H1 (cell line): ENCODE data around the gene FRMPD4. TPM values are rescaled to one million over a fixed set of nuclear protein-coding genes. Genes with fewer than 3 reads are reported as not detected.

Source experiments
- CTCF ChIA-PET: fragments of 300-600 bp; sonication (Branson Sonifier 250); formaldehyde crosslinking; loops from one replicate; lab custom pipeline; 2021; ENCODE audit not compliant: partially characterized antibody; lab: Charles Lee
- POLR2A ChIA-PET: fragments of 300-600 bp; sonication (Branson Sonifier 250); formaldehyde crosslinking; loops from one replicate; lab custom pipeline; 2021; ENCODE audit warnings: inconsistent platforms; ENCODE audit not compliant: partially characterized antibody; lab: Charles Lee
- DNase-seq, 2 experiments: peaks; one replicate each; pipeline versions ENCODE4 v3.0.0 to v3.0.0-alpha.2; 2010 to 2022; ENCODE audit warnings: low spot score in 2 of 2, low read depth in 1 of 2, mixed read lengths in 1 of 2
- FAIRE-seq: peaks from 2 replicates; lab custom pipeline; 2011; peaks lifted over from hg19 to GRCh38; lab: Jason Lieb, UNC
- H2AFZ ChIP-seq: 2 replicates; pipeline ENCODE4 v1.8.1; 2012; ENCODE audit warnings: low read length, inconsistent platforms
- H2AK5ac ChIP-seq: 2 replicates; pipeline ENCODE4 v1.6.1; 2013; ENCODE audit warnings: low read depth, low read length
- H2BK120ac ChIP-seq: replicated peaks from 2 replicates; pipeline ENCODE3; 2013; ENCODE audit warnings: low read depth, low read length, inconsistent platforms
- H2BK12ac ChIP-seq: 2 replicates; pipeline ENCODE4 v1.6.1; 2013; ENCODE audit warnings: low read depth, low read length
- H2BK15ac ChIP-seq: 2 replicates; pipeline ENCODE4 v1.6.1; 2013; ENCODE audit warnings: low read length
- H2BK20ac ChIP-seq: 2 replicates; pipeline ENCODE4 v1.6.1; 2013; ENCODE audit warnings: low read length
- H2BK5ac ChIP-seq: 2 replicates; pipeline ENCODE4 v1.6.1; 2013; ENCODE audit warnings: low read depth, low read length
- H3K14ac ChIP-seq: 2 replicates; pipeline ENCODE4 v1.6.1; 2013; ENCODE audit warnings: inconsistent platforms; ENCODE audit not compliant: insufficient read length
- H3K18ac ChIP-seq: 2 replicates; pipeline ENCODE4 v1.6.1; 2013; ENCODE audit warnings: low read length; ENCODE audit errors: extremely low read depth
- H3K23ac ChIP-seq: 2 replicates; pipeline ENCODE4 v1.6.1; 2013; ENCODE audit warnings: inconsistent platforms; ENCODE audit not compliant: insufficient read length
- H3K23me2 ChIP-seq: 2 replicates; pipeline ENCODE4 v1.6.1; 2013; ENCODE audit warnings: low read depth, low read length
- H3K27ac ChIP-seq: 2 replicates; pipeline ENCODE4 v1.6.1; 2011; ENCODE audit warnings: low read depth, low read length, inconsistent platforms
- H3K27me3 ChIP-seq, 4 experiments: replicated peaks in 1 of 4; 1 replicate in 1 of 4; 2 replicates in 3 of 4; pipeline versions ENCODE4 v1.6.1 to v1.8.1; 2011 to 2013; ENCODE audit warnings: low read length in 3 of 4, mild to moderate bottlenecking in 3 of 4, inconsistent platforms in 2 of 4, mixed read lengths in 2 of 4, moderate library complexity in 1 of 4; ENCODE audit not compliant: control insufficient read depth in 3 of 4, insufficient read depth in 3 of 4; ENCODE audit errors: extremely low read depth in 1 of 4
- H3K36me3 ChIP-seq, 4 experiments: 2 replicates each; pipeline versions ENCODE4 v1.6.1 to v1.8.1; 2011 to 2013; ENCODE audit warnings: mild to moderate bottlenecking in 4 of 4, low read length in 3 of 4, moderate library complexity in 2 of 4, control low read depth in 1 of 4, inconsistent platforms in 1 of 4; ENCODE audit not compliant: insufficient read depth in 4 of 4, control insufficient read depth in 2 of 4
- H3K4ac ChIP-seq: replicated peaks from 2 replicates; pipeline ENCODE3; 2013; ENCODE audit warnings: low read length, low read depth, mixed read lengths, inconsistent platforms; ENCODE audit not compliant: insufficient read length
- H3K4me1 ChIP-seq, 4 experiments: replicated peaks in 1 of 4; 1 replicate in 1 of 4; 2 replicates in 3 of 4; pipeline versions ENCODE4 v1.6.1 to v1.8.1; 2011 to 2013; ENCODE audit warnings: low read length in 3 of 4, inconsistent platforms in 2 of 4, mixed read lengths in 1 of 4; ENCODE audit not compliant: insufficient read depth in 4 of 4, control insufficient read depth in 3 of 4
- H3K4me2 ChIP-seq, 2 experiments: 2 replicates each; pipeline versions ENCODE4 v1.6.1 to v1.8.1; 2011 to 2013; ENCODE audit warnings: low read depth in 2 of 2, low read length in 2 of 2, control low read depth in 1 of 2, inconsistent platforms in 1 of 2, mild to moderate bottlenecking in 1 of 2; ENCODE audit not compliant: insufficient read depth in 1 of 2
- H3K4me3 ChIP-seq, 4 experiments: fragments of 200-600, 300-600 bp in 1 of 4; sonication (generic), shearing (Covaris generic), sonication (Bioruptor Twin) in 1 of 4; 2 replicates each; pipeline versions ENCODE4 v1.5.1 to v1.8.1; 2011 to 2016; ENCODE audit warnings: low read length in 4 of 4, low read depth in 3 of 4, control low read depth in 2 of 4, inconsistent platforms in 2 of 4, mild to moderate bottlenecking in 2 of 4, mixed read lengths in 1 of 4, moderate library complexity in 1 of 4; ENCODE audit not compliant: insufficient read depth in 2 of 4; ENCODE audit errors: extremely low read depth in 1 of 4
- H3K56ac ChIP-seq: replicated peaks from 2 replicates; pipeline ENCODE3; 2013; ENCODE audit warnings: low read depth, mild to moderate bottlenecking, mixed read lengths, low read length, inconsistent platforms; ENCODE audit not compliant: insufficient read length
- H3K79me1 ChIP-seq: 2 replicates; pipeline ENCODE4 v1.6.1; 2013; ENCODE audit warnings: low read depth, low read length, control low read depth
- H3K79me2 ChIP-seq, 2 experiments: 2 replicates each; pipeline versions ENCODE4 v1.6.1 to v1.8.1; 2012 to 2013; ENCODE audit warnings: low read length in 2 of 2, mild to moderate bottlenecking in 2 of 2, inconsistent platforms in 1 of 2; ENCODE audit not compliant: insufficient read depth in 2 of 2, control insufficient read depth in 1 of 2
- H3K9ac ChIP-seq, 4 experiments: replicated peaks in 1 of 4; 1 replicate in 1 of 4; 2 replicates in 3 of 4; pipeline versions ENCODE4 v1.6.1 to v1.8.1; 2011 to 2013; ENCODE audit warnings: low read depth in 3 of 4, low read length in 3 of 4, control low read depth in 2 of 4, mild to moderate bottlenecking in 2 of 4, moderate library complexity in 2 of 4, inconsistent platforms in 1 of 4; ENCODE audit errors: extremely low read depth in 1 of 4
- H3K9me3 ChIP-seq, 2 experiments: 2 replicates each; pipeline versions ENCODE4 v1.6.1 to v1.8.1; 2012 to 2013; ENCODE audit warnings: mild to moderate bottlenecking in 2 of 2, moderate library complexity in 2 of 2, control low read depth in 1 of 2, inconsistent platforms in 1 of 2, low read depth in 1 of 2, low read length in 1 of 2, mixed read lengths in 1 of 2; ENCODE audit not compliant: insufficient read depth in 2 of 2
- H4K20me1 ChIP-seq, 2 experiments: replicated peaks in 1 of 2; 2 replicates each; pipeline versions ENCODE3 to v1.8.1; 2011 to 2013; ENCODE audit warnings: inconsistent platforms in 2 of 2, low read length in 2 of 2, mild to moderate bottlenecking in 1 of 2; ENCODE audit not compliant: insufficient read depth in 2 of 2, control insufficient read depth in 1 of 2
- H4K5ac ChIP-seq: 2 replicates; pipeline ENCODE4 v1.6.1; 2013; ENCODE audit warnings: low read length, low read depth, mixed read lengths, inconsistent platforms; ENCODE audit not compliant: insufficient read length
- H4K8ac ChIP-seq: 2 replicates; pipeline ENCODE4 v1.8.0; 2013; ENCODE audit warnings: mild to moderate bottlenecking, moderate library complexity, low read length, inconsistent platforms; ENCODE audit not compliant: insufficient read depth; ENCODE audit errors: extremely low read depth
- H4K91ac ChIP-seq: replicated peaks from 2 replicates; pipeline ENCODE3; 2013; ENCODE audit warnings: low read length, mixed read lengths, inconsistent platforms; ENCODE audit not compliant: insufficient read length
- FOSL1 ChIP-seq: IDR thresholded peaks from 2 replicates; pipeline ENCODE4 v1.6.1; 2011; ENCODE audit warnings: mild to moderate bottlenecking, low read depth, low read length, moderate library complexity; ENCODE audit not compliant: insufficient read depth
- GABPA ChIP-seq: IDR thresholded peaks from 2 replicates; pipeline ENCODE4 v1.6.1; 2011; ENCODE audit warnings: mild to moderate bottlenecking, low read length, moderate library complexity, borderline replicate concordance; ENCODE audit not compliant: insufficient read depth
- SP1 ChIP-seq: IDR thresholded peaks from 2 replicates; pipeline ENCODE4 v1.6.1; 2011; ENCODE audit warnings: low read depth, low read length
- SP2 ChIP-seq: IDR thresholded peaks from 2 replicates; pipeline ENCODE4 v1.6.1; 2012; ENCODE audit warnings: mild to moderate bottlenecking, low read length, inconsistent platforms
- TAF1 ChIP-seq: IDR thresholded peaks from 2 replicates; pipeline ENCODE4 v1.6.1; 2011; ENCODE audit warnings: mild to moderate bottlenecking, low read depth, low read length
- ZNF274 ChIP-seq: IDR thresholded peaks from 2 replicates; pipeline ENCODE4 v1.7.0; 2012; ENCODE audit warnings: low read length, borderline replicate concordance; ENCODE audit errors: extremely low read depth
- WGBS, 2 experiments: shearing (Covaris generic) in 1 of 2; methylation state at CpG; one replicate each; pipeline versions ENCODE4 v1.1.6 to v1.1.7; 2013 to 2015; ENCODE audit warnings: low lambda C conversion rate in 2 of 2, mixed read lengths in 2 of 2, inconsistent platforms in 1 of 2, low coverage in 1 of 2, missing lambda C conversion rate in 1 of 2; ENCODE audit not compliant: insufficient replicate concordance in 2 of 2, insufficient coverage in 1 of 2, insufficient read length in 1 of 2; ENCODE audit errors: extremely low coverage in 1 of 2, missing lambda C conversion rate in 1 of 2; 5-methylcytosine and 5-hydroxymethylcytosine counted together
- polyA plus RNA-seq, 7 experiments: library from polyadenylated mRNA; depleted of rRNA in 3 of 7; stranded (reverse) in 5 of 7; unstranded in 2 of 7; fragments of >200 nt in 5 of 7; fragments of 200-250 nt in 2 of 7; gene quantifications; 1 replicate in 5 of 7; 2 replicates in 1 of 7; 4 replicates in 1 of 7; pipeline versions ENCODE4 v1.2.1 to v1.2.3, GENCODE V29; 2011 to 2013; ENCODE audit warnings: missing spikeins in 2 of 7, mixed read lengths in 2 of 7
- total RNA-seq: library from RNA; stranded (reverse); fragmentation: NEBNext Ultra II Directional; extraction: Animal tissue kit (Norgen Biotek cat#: 25700); gene quantifications from 2 replicates; pipeline ENCODE4 v1.2.1, GENCODE V29; 2021

FRMPD4 gene
- total and polyA plus RNA-seq, 2 of the 8 experiments (the other 6 are each of a cell fraction or from before 2014, with no cell fraction given), result 0.02 to 0.37 TPM

- TF ChIP-seq SP2 (no peak), FOSL1 (no peak), TAF1 (no peak), ZNF274 (no peak), SP1 (no peak), GABPA (no peak)
- H3K14ac ChIP-seq, result no peak overlapping the region
Observed at GRCh38 chrX:12332786-12333347, 194.6 kb downstream of the FRMPD4 start.

More at GRCh38 chrX:12332786-12333347, 194.6 kb downstream of the FRMPD4 start:
- DNase-seq (no peak), FAIRE-seq (no peak)
- Histone ChIP-seq H3K4ac (no peak overlapping the region), H3K4me1 (no peaks in the 10 kb centered on the region), H2AK5ac (no peak overlapping the region), H3K9ac (no peak overlapping the region), H3K79me1 (no peaks in the 10 kb centered on the region), H3K23ac (no peak overlapping the region), H3K4me2 (no peak overlapping the region), H2BK12ac (no peak overlapping the region), H3K56ac (no peak overlapping the region), H2BK15ac (no peak overlapping the region), H3K4me3 (no peak overlapping the region), H3K27ac (no peak overlapping the region), H3K18ac (no peak overlapping the region), H2BK20ac (no peak overlapping the region), H4K8ac (no peak overlapping the region), H3K9me3 (no peaks in the 10 kb centered on the region), H2AFZ (no peak overlapping the region), H2BK5ac (no peak overlapping the region), H3K79me2 (no peaks in the 10 kb centered on the region), H4K5ac (no peak overlapping the region), H4K20me1 (no peaks in the 10 kb centered on the region), H3K23me2 (no peaks in the 10 kb centered on the region), H3K27me3 (no peaks in the 10 kb centered on the region), H4K91ac (no peak overlapping the region), H3K36me3 (no peaks in the 10 kb centered on the region), H2BK120ac (no peak overlapping the region)
- CTCF ChIA-PET, result no interaction called here
- POLR2A ChIA-PET, result no interaction called here
- 70% methylated on average over 3 of the region's 3 CpGs; no CpG with 5 or more reads in 1 of the 2 experiments for WGBS, 2 experiments
